A549 (cell line): Measurements from ENCODE around the gene LPIN2.

Source experiments
- EP300 ChIP-seq, 2 experiments: fragments of >200 bp; sonication (Bioruptor Twin); formaldehyde crosslinking; IDR thresholded peaks; 2 replicates in 1 of 2; 3 replicates in 1 of 2; pipeline ENCODE4 v1.6.1; 2016 to 2017
- HOXA7 ChIP-seq: fragments of 250-450 bp; sonication (Bioruptor Pico); IDR thresholded peaks from 2 replicates; pipeline ENCODE4 v1.5.0; 2020; ENCODE audit warnings: mild to moderate bottlenecking, moderate library complexity
- HOXB13 ChIP-seq: fragments of 250-450 bp; sonication (Bioruptor Pico); IDR thresholded peaks from 2 replicates; pipeline ENCODE4 v1.5.0; 2020; ENCODE audit warnings: low read depth, mild to moderate bottlenecking, moderate library complexity
- MYC ChIP-seq: IDR thresholded peaks from 2 replicates; pipeline ENCODE4 v1.6.1; 2012; ENCODE audit warnings: mild to moderate bottlenecking, inconsistent platforms, low read length, improper control_type of control experiment, borderline replicate concordance
- NPAS2 ChIP-seq: fragments of 250-450 bp; sonication (Bioruptor Pico); IDR thresholded peaks from 2 replicates; pipeline ENCODE4 v1.8.0; 2022; ENCODE audit warnings: mild to moderate bottlenecking, moderate library complexity, borderline replicate concordance
- PHF8 ChIP-seq: fragments of 200-600 bp; sonication (generic); IDR thresholded peaks from 2 replicates; pipeline ENCODE4 v1.6.1; 2016; ENCODE audit warnings: low read depth, mild to moderate bottlenecking, antibody characterized with exemption, moderate library complexity, borderline replicate concordance
- POLR2A ChIP-seq: IDR thresholded peaks from 2 replicates; pipeline ENCODE4 v1.6.1; 2012; ENCODE audit warnings: mild to moderate bottlenecking, low read length
- SMC3 ChIP-seq: fragments of >200 bp; sonication (Bioruptor Twin); formaldehyde crosslinking; IDR thresholded peaks from 3 replicates; pipeline ENCODE4 v1.6.1; 2018; ENCODE audit warnings: inconsistent platforms
- ZFP36 ChIP-seq: fragments of 450-650 bp; IDR thresholded peaks from 2 replicates; pipeline ENCODE4 v1.6.1; 2014; ENCODE audit warnings: borderline replicate concordance; ENCODE audit not compliant: partially characterized antibody
- TF ChIP-seq, protein P1 (sequence below): fragments of >200 bp; sonication (Bioruptor Twin); formaldehyde crosslinking; IDR thresholded peaks from 3 replicates; pipeline ENCODE4 v1.5.1; 2016

DNA sequence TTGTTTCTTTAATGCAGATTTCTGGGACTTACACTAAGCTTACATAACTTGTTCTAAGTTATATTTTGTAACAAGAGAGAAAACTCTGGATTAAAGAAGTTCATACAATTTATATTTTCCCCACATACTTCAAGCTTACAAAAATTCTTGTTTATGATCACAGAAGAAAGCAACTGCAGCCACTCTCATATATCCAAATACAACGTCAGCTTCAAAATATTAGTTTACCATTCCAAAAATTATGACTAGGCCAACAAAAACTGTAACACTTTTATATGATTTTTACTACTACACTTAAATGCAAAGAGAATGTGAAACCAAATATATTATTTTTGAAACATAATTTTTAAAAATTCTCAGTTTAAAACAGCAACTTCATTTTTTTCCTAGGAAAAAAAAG is 30.9 kb downstream of the LPIN2 start:
- TF ChIP-seq POLR2A (no peak), EP300 (IDR thresholded peaks at IDR 0.05) (no peak), NPAS2 (CRISPR knock-in tag) (no peak), ZFP36 (no peak), MYC (no peak), HOXB13 (no peak), PHF8 (no peak), HOXA7 (CRISPR knock-in tag) (no peak), SMC3 (no peak)
- TF ChIP-seq, protein P1, sequence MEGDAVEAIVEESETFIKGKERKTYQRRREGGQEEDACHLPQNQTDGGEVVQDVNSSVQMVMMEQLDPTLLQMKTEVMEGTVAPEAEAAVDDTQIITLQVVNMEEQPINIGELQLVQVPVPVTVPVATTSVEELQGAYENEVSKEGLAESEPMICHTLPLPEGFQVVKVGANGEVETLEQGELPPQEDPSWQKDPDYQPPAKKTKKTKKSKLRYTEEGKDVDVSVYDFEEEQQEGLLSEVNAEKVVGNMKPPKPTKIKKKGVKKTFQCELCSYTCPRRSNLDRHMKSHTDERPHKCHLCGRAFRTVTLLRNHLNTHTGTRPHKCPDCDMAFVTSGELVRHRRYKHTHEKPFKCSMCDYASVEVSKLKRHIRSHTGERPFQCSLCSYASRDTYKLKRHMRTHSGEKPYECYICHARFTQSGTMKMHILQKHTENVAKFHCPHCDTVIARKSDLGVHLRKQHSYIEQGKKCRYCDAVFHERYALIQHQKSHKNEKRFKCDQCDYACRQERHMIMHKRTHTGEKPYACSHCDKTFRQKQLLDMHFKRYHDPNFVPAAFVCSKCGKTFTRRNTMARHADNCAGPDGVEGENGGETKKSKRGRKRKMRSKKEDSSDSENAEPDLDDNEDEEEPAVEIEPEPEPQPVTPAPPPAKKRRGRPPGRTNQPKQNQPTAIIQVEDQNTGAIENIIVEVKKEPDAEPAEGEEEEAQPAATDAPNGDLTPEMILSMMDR = no peak
